KMS-11 (cell line): Measurements from ENCODE around the gene TUSC7.

Experiments
- H2AFZ ChIP-seq: fragments of 200-600 bp; sonication (generic); 2 replicates; pipeline ENCODE4 v1.6.1; 2016; ENCODE audit warnings: antibody characterized with exemption, mixed run types, low read depth
- H3K27ac ChIP-seq: fragments of 200-600 bp; sonication (generic); 2 replicates; pipeline ENCODE4 v1.6.1; 2016; ENCODE audit warnings: mild to moderate bottlenecking, mixed run types
- H3K27me3 ChIP-seq: fragments of 200-600 bp; sonication (generic); 2 replicates; pipeline ENCODE4 v1.6.1; 2017; ENCODE audit warnings: mild to moderate bottlenecking, low read depth, mixed run types, moderate library complexity; ENCODE audit not compliant: insufficient read depth
- H3K36me3 ChIP-seq: fragments of 200-600 bp; sonication (generic); 2 replicates; pipeline ENCODE4 v1.6.1; 2017; ENCODE audit warnings: mild to moderate bottlenecking, mixed run types; ENCODE audit not compliant: insufficient read depth
- H3K4me1 ChIP-seq: fragments of 200-600 bp; sonication (generic); 2 replicates; pipeline ENCODE4 v1.6.1; 2016; ENCODE audit warnings: mild to moderate bottlenecking, low read depth, mixed run types; ENCODE audit not compliant: poor library complexity, severe bottlenecking
- H3K4me2 ChIP-seq: fragments of 200-600 bp; sonication (generic); 2 replicates; pipeline ENCODE4 v1.7.0; 2016; ENCODE audit warnings: mild to moderate bottlenecking, mixed run types
- H3K4me3 ChIP-seq: fragments of 200-600 bp; sonication (generic); IDR thresholded peaks from 2 replicates; pipeline ENCODE4 v1.6.1; 2017; ENCODE audit warnings: low read depth, low read length, mixed read lengths; ENCODE audit not compliant: insufficient read depth
- H3K79me2 ChIP-seq: fragments of 200-600 bp; sonication (generic); 2 replicates; pipeline ENCODE4 v1.6.1; 2016; ENCODE audit warnings: low read depth, mixed run types; ENCODE audit not compliant: insufficient read depth
- H3K9ac ChIP-seq: fragments of 200-600 bp; sonication (generic); 2 replicates; pipeline ENCODE4 v1.6.1; 2016; ENCODE audit warnings: mild to moderate bottlenecking, mixed run types
- H4K20me1 ChIP-seq: fragments of 200-600 bp; sonication (generic); 2 replicates; pipeline ENCODE4 v1.6.1; 2016; ENCODE audit warnings: mild to moderate bottlenecking, mixed run types; ENCODE audit not compliant: insufficient read depth
- TF ChIP-seq, protein P1 (sequence below): fragments of 200-600 bp; sonication (generic); conservative IDR thresholded peaks from 2 replicates; pipeline ENCODE4 v1.6.1; 2017; ENCODE audit warnings: low read depth, mild to moderate bottlenecking, antibody characterized with exemption, low read length, moderate library complexity, mixed read lengths

TUSC7 gene

DNA sequence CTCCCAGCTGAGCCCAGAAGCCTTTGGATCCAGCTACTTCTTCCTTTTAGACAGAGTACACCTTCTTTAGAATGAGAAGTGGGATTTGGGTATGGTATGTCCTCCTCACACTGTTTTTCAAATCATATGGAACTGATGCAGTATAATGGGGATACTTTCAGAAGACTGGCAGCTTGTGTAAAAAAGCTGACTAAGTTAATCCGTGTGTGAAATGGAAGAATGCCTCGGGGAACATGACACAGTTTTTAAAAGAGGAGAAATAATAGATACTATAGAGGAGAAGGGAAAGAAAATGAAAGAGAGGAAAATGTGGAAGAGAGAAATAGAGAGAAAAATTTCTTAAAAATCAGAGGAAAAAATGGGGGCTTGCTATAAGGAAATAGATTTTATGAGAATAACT lies 47.7 kb downstream of the TUSC7 start:
- Histone ChIP-seq H3K79me2 (no peaks in the 10 kb centered on the region), H2AFZ (no peak overlapping the region), H3K36me3 (no peaks in the 10 kb centered on the region), H3K27me3 (no peaks in the 10 kb centered on the region), H3K4me2 (no peak overlapping the region), H4K20me1 (no peaks in the 10 kb centered on the region), H3K27ac (no peak overlapping the region), H3K4me3 (no peak overlapping the region), H3K4me1 (no peaks in the 10 kb centered on the region), H3K9ac (no peak overlapping the region)
- TF ChIP-seq, protein P1, sequence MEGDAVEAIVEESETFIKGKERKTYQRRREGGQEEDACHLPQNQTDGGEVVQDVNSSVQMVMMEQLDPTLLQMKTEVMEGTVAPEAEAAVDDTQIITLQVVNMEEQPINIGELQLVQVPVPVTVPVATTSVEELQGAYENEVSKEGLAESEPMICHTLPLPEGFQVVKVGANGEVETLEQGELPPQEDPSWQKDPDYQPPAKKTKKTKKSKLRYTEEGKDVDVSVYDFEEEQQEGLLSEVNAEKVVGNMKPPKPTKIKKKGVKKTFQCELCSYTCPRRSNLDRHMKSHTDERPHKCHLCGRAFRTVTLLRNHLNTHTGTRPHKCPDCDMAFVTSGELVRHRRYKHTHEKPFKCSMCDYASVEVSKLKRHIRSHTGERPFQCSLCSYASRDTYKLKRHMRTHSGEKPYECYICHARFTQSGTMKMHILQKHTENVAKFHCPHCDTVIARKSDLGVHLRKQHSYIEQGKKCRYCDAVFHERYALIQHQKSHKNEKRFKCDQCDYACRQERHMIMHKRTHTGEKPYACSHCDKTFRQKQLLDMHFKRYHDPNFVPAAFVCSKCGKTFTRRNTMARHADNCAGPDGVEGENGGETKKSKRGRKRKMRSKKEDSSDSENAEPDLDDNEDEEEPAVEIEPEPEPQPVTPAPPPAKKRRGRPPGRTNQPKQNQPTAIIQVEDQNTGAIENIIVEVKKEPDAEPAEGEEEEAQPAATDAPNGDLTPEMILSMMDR, result no peak

- H3K9ac ChIP-seq, result no peak overlapping the region
- no peak overlapping the region for H3K27ac ChIP-seq
- H3K79me2 ChIP-seq, result no peaks in the 10 kb centered on the region
- TF ChIP-seq, protein P1, result no peak
- no peaks in the 10 kb centered on the region for H3K4me1 ChIP-seq
- no peaks in the 10 kb centered on the region for H4K20me1 ChIP-seq
- no peak overlapping the region for H3K4me2 ChIP-seq
- no peaks in the 10 kb centered on the region for H3K36me3 ChIP-seq
- H3K27me3 ChIP-seq, result no peaks in the 10 kb centered on the region
- H2AFZ ChIP-seq, result no peak overlapping the region
- no peak overlapping the region for H3K4me3 ChIP-seq
These were observed 49.7 kb downstream of the TUSC7 start for GRCh38 chr3:116759316-116759715.
